GM21528 (cell line): ENCODE data around the gene RFC2.

Experiments used
- ATAC-seq: cut with Tn5 transposase; IDR thresholded peaks from one replicate; pipeline ENCODE4 v1.9.1; 2021; ENCODE audit warnings: mild to moderate bottlenecking, moderate library complexity; ENCODE audit not compliant: unreplicated experiment, low FRiP score

RFC2 gene

GRCh38 chr7:74194686-74195085 is 59.5 kb downstream of the RFC2 start:
- ATAC-seq = no peak

GRCh38 chr7:74193913-74194312 is 60.3 kb downstream of the RFC2 start:
- ATAC-seq = no peak

GRCh38 chr7:74193054-74193453 is 61.1 kb downstream of the RFC2 start:
- ATAC-seq = no peak

- no peak for ATAC-seq
These were observed 63.0 kb downstream of the RFC2 start for GRCh38 chr7:74191231-74191630.

GRCh38 chr7:74190259-74190658 is 63.9 kb downstream of the RFC2 start:
- ATAC-seq = no peak

GRCh38 chr7:74187915-74188675 is 66.1 kb downstream of the RFC2 start:
- no peak for ATAC-seq

GRCh38 chr7:74185636-74186035 is 68.6 kb downstream of the RFC2 start:
- no peak for ATAC-seq

GRCh38 chr7:74185016-74185415 is 69.2 kb downstream of the RFC2 start:
- no peak for ATAC-seq

- no peak for ATAC-seq
These were observed 70.3 kb downstream of the RFC2 start for GRCh38 chr7:74183653-74184450.

- no peak for ATAC-seq
These were observed 71.1 kb downstream of the RFC2 start for GRCh38 chr7:74183142-74183541.

- ATAC-seq = no peak
These were observed 71.6 kb downstream of the RFC2 start for GRCh38 chr7:74182453-74183090.

- ATAC-seq = no peak
These were observed 72.4 kb downstream of the RFC2 start for GRCh38 chr7:74181821-74182220.
